Brain microvascular endothelial cell (primary cell): ENCODE results near the gene KRTAP23-1.

Experiments
- DNase-seq: peaks from one replicate; pipeline ENCODE4 v3.0.0-alpha.2; 2020
- H3K27ac ChIP-seq: fragments of 250-450 bp; sonication (Bioruptor Pico); 2 replicates; pipeline ENCODE4 v1.5.1; 2020; ENCODE audit warnings: mild to moderate bottlenecking, moderate library complexity
- H3K27me3 ChIP-seq: fragments of 250-450 bp; sonication (Bioruptor Pico); replicated peaks from 2 replicates; pipeline ENCODE4 v1.5.1; 2020; ENCODE audit warnings: mild to moderate bottlenecking
- H3K36me3 ChIP-seq: fragments of 250-450 bp; sonication (Bioruptor Pico); replicated peaks from 2 replicates; pipeline ENCODE4 v1.5.1; 2020; ENCODE audit warnings: mild to moderate bottlenecking
- H3K4me3 ChIP-seq: 2 replicates; pipeline ENCODE4 v1.5.1; 2011; ENCODE audit warnings: low read depth, mild to moderate bottlenecking, control low read depth, low read length, moderate library complexity
- in situ Hi-C: cut with HindIII; loops from 2 replicates; pipeline ENCODE4 v1.10.0; 2017; ENCODE audit warnings: low sequenced_read_pairs, low pct_ligation_motif_present
- TF ChIP-seq, protein P1 (sequence below): IDR thresholded peaks from 2 replicates; pipeline ENCODE4 v1.5.1; 2011; ENCODE audit warnings: low read depth, mild to moderate bottlenecking, moderate library complexity, low read length, control low read depth, inconsistent platforms; ENCODE audit errors: missing control alignments

Gene KRTAP23-1, protein sequence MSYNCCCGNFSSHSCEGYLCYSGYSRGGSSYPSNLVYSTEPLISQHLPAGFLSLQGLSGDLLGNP

DNA sequence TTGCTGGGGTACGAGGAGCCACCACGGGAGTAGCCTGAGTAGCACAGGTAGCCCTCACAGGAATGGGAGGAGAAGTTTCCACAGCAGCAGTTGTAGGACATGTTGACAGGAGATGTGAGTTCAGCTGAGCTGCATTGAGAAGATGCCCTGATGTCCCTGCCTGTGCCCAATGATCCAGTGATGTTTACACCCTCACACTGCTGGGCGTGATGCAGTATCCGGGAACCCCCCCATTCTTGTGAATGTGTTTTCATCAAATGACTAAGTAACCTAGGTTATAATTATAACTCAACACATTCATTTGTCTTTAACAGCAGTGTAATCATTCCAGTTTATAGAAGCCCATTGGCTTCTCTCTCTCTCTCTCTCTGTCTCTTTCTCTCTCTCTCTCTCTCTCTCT lies at the start of gene KRTAP23-1:
Gene KRTAP23-1 (minus strand): TSS at position 101 of the 400 bp plus-strand sequence. CDS start 0 bp downstream, at position 101.
- no peak for DNase-seq
- no peak within 1 kb of the TSS for H3K4me3 ChIP-seq
- no peak within 1 kb of the TSS for H3K27ac ChIP-seq
- no peaks in the 10 kb centered on the region for H3K36me3 ChIP-seq
- TF ChIP-seq, protein P1, sequence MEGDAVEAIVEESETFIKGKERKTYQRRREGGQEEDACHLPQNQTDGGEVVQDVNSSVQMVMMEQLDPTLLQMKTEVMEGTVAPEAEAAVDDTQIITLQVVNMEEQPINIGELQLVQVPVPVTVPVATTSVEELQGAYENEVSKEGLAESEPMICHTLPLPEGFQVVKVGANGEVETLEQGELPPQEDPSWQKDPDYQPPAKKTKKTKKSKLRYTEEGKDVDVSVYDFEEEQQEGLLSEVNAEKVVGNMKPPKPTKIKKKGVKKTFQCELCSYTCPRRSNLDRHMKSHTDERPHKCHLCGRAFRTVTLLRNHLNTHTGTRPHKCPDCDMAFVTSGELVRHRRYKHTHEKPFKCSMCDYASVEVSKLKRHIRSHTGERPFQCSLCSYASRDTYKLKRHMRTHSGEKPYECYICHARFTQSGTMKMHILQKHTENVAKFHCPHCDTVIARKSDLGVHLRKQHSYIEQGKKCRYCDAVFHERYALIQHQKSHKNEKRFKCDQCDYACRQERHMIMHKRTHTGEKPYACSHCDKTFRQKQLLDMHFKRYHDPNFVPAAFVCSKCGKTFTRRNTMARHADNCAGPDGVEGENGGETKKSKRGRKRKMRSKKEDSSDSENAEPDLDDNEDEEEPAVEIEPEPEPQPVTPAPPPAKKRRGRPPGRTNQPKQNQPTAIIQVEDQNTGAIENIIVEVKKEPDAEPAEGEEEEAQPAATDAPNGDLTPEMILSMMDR: no peak
- H3K27me3 ChIP-seq: no peaks in the 10 kb centered on the region
- in situ Hi-C loops: no loop called here

DNA sequence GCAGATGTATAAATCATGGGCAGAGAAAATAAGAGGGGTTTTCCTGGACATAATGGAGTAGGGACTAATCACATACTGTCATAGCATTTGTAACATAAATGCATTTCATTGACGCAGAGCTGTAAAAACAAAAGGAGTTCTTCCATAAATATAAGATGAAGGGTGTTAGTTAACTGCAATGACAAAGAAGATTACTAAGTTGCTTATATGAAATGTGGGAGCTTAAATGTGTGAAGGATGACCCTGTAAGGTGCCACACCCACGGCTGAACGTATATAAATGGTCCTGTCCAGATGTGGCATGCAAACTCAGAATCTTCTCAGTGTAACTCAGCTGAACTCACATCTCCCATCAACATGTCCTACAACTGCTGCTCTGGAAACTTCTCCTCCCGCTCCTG lies 47.3 kb upstream of the KRTAP23-1 start, which contains the start of gene KRTAP13-1:
Gene KRTAP13-1 (plus strand): TSS at position 301 of the 400 bp plus-strand sequence. CDS start 56 bp downstream, at position 357.
- TF ChIP-seq, protein P1: no peak
- H3K4me3 ChIP-seq: no peak within 1 kb of the TSS
- DNase-seq: no peak
- no peaks in the 10 kb centered on the region for H3K27me3 ChIP-seq
- in situ Hi-C loops: no loop called here
- no peaks in the 10 kb centered on the region for H3K36me3 ChIP-seq
- H3K27ac ChIP-seq: no peak within 1 kb of the TSS

DNA sequence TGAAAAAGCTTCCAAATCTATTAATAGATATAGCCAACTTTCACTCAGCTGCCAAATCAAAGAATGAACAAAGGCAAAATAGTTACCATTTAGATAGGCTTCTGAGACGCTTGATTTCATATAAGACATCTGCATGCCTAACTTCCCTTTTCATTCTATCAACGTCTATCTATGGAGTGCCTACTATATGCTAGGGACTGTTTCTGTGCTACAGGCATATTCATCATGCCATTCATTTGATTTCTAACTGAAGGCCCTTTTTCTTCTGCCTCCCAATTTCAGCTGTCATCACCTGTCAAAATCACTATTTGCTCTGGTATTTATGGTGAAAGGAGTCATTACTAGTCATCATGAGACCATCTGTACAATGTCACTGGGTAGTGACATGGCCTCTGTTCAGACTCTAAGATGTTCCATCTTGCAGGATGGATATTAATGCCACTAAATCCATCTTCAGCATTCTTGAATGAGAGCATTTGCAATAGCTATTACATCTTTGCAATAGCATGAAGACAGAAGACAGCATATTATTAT lies 43.2 kb upstream of the KRTAP23-1 start:
- no peak overlapping the region for H3K4me3 ChIP-seq
- TF ChIP-seq, protein P1: no peak
- H3K27me3 ChIP-seq: no peaks in the 10 kb centered on the region
- no peak overlapping the region for H3K27ac ChIP-seq
- no peak for DNase-seq
- in situ Hi-C loops: no loop called here
- H3K36me3 ChIP-seq: no peaks in the 10 kb centered on the region

DNA sequence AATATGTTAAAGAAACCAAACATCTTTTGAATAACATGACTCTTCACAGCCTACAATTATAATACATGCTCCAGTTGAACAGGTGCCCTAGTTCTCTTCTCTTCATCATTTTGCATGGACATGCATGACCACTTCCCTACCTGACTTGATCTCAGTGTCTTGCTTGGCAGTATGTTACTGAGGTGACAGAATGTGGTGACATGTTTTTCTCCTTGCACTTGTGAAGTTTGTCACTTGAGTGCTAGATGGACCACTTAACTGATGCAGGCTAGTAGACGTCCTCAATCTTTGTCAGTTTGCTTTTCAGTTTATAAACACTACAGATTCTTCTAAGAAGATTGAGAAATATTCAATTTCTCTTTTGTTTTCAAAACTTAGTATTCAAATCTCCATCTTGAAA lies 33.8 kb upstream of the KRTAP23-1 start:
- no peak for DNase-seq
- Histone ChIP-seq H3K27me3 (no peaks in the 10 kb centered on the region), H3K4me3 (no peak overlapping the region), H3K27ac (no peak overlapping the region), H3K36me3 (no peaks in the 10 kb centered on the region)
- in situ Hi-C loops: no loop called here
- TF ChIP-seq, protein P1: no peak

DNA sequence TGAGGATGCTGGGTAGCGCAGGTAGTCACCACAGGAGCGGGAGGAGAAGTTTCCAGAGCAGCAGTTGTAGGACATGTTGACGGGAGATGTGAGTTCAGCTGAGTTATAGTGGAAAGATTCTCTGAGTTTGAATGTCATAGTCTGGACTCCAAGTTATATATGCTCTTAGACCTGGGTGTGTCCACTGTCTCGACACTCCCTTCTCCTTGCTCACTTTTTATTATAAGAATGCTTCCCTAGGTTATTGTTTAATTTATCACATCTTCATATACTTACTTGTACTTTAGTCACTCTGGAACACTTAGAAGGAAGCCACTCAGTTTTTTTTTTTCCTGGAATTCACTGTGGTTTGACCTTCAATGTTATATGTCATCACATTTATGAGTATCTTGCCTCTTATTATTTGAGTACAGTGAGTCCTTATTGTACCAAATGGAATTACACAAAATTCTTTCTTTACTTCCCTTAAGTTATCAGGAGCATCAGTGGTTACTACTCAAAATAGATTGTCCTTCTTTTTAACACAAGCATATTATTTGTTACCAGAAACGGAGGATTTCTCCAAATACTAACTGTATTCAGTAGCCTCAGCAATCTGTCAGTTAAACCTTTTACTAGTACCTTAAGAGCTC lies 23.8 kb upstream of the KRTAP23-1 start, which contains the start of gene KRTAP13-2:
Gene KRTAP13-2 (minus strand): TSS at position 133 of the 632 bp plus-strand sequence. CDS start 58 bp downstream, at position 75.
- Histone ChIP-seq H3K27me3 (no peaks in the 10 kb centered on the region), H3K27ac (no peak within 1 kb of the TSS), H3K36me3 (no peaks in the 10 kb centered on the region), H3K4me3 (no peak within 1 kb of the TSS)
- DNase-seq: no peak
- in situ Hi-C loops: no loop called here
- TF ChIP-seq, protein P1: no peak
